Thyroid gland (tissue), 4 donors: ENCODE data around the gene PLEKHH3. TPM values are rescaled to one million over a fixed set of nuclear protein-coding genes. Genes with fewer than 3 reads are reported as not detected.
"Not testable (repeated sequence)": the region's sequence is repeated elsewhere in the genome, so short reads cannot be mapped to it uniquely, and the experiment has no call there.

ENCODE experiments used
- DNase-seq, 2 donors: peaks; one replicate each; pipeline ENCODE4 v3.0.0-alpha.2; 2019
- H3K27ac ChIP-seq, 3 donors: fragments of 200-600 bp; sonication (generic); 1 replicate in 2 of 3; 2 replicates in 1 of 3; pipeline ENCODE4 v1.5.1; 2016 to 2019; ENCODE audit warnings: mild to moderate bottlenecking in 1 of 3, moderate library complexity in 1 of 3
- H3K27me3 ChIP-seq: fragments of 200-600 bp; sonication (generic); one replicate; pipeline ENCODE4 v1.5.1; 2019
- H3K36me3 ChIP-seq, 2 donors: fragments of 200-600 bp; sonication (generic); one replicate each; pipeline ENCODE4 v1.5.1; 2016 to 2019
- H3K4me1 ChIP-seq, 2 donors: fragments of 200-600 bp; sonication (generic); one replicate each; pipeline ENCODE4 v1.5.1; 2017 to 2019
- H3K4me3 ChIP-seq, 3 donors: fragments of 200-600 bp; sonication (generic); replicated peaks in 1 of 3; 1 replicate in 2 of 3; 2 replicates in 1 of 3; pipeline ENCODE4 v1.5.1; 2016; ENCODE audit warnings: mild to moderate bottlenecking in 1 of 3
- H3K9me3 ChIP-seq: fragments of 200-600 bp; sonication (generic); one replicate; pipeline ENCODE4 v1.5.1; 2017
- CTCF ChIP-seq, 6 experiments: fragments of 200-600 bp in 3 of 6; fragments of 450-650 bp in 3 of 6; sonication (generic) in 3 of 6; IDR thresholded peaks; one replicate each; pipeline ENCODE4 v1.5.1; 2016 to 2019; ENCODE audit warnings: antibody characterized with exemption in 6 of 6, mild to moderate bottlenecking in 2 of 6, inconsistent platforms in 1 of 6, moderate library complexity in 1 of 6
- POLR2A ChIP-seq, 2 donors: fragments of 450-650 bp; IDR thresholded peaks; one replicate each; pipeline ENCODE4 v1.6.1; 2017; ENCODE audit warnings: antibody characterized with exemption in 2 of 2, mild to moderate bottlenecking in 2 of 2, moderate library complexity in 1 of 2
- whole genome bisulfite sequencing, 2 donors: methylation state at CpG; one replicate each; pipeline ENCODE4 v1.1.5; 2017; 5-methylcytosine and 5-hydroxymethylcytosine counted together
- intact Hi-C: fragments of 100-400 bp; cut with DNase I; formaldehyde crosslinking; loops from one replicate; pipeline ENCODE4 v1.15.1; 2023
- total RNA-seq, 4 donors: library from RNA; depleted of rRNA; stranded (reverse); fragments of >200 nt; gene quantifications; one replicate each; pipeline ENCODE4 v1.2.3, GENCODE V29; 2016

The PLEKHH3 gene
- total RNA-seq, 4 donors from 2014 or later = 22.0 to 30.4 (median 26.4) TPM

GRCh38 chr17:42632949-42633444 lies 43.8 kb downstream of the PLEKHH3 start:
- H3K36me3 ChIP-seq = no peaks in the 10 kb centered on the region
- H3K9me3 ChIP-seq = no peaks in the 10 kb centered on the region
- H3K4me3 ChIP-seq = no peak overlapping the region
- no peaks in the 10 kb centered on the region for H3K4me1 ChIP-seq
- no peaks in the 10 kb centered on the region for H3K27me3 ChIP-seq
- WGBS, 2 donors = 85 to 89% methylated on average over 9 of the region's 9 CpGs
- intact Hi-C loops = no loop called here
- H3K27ac ChIP-seq = no peak overlapping the region
- no peak for DNase-seq
- no peak for TF ChIP-seq POLR2A (IDR thresholded peaks at IDR 0.05)

GRCh38 chr17:42629411-42630009 lies 47.3 kb downstream of the PLEKHH3 start:
- TF ChIP-seq CTCF (IDR thresholded peaks at IDR 0.05) = no peak
- no peak for TF ChIP-seq POLR2A (IDR thresholded peaks at IDR 0.05)
- Histone ChIP-seq H3K4me3 (no peak overlapping the region), H3K36me3 (no peaks in the 10 kb centered on the region), H3K27me3 (no peaks in the 10 kb centered on the region), H3K4me1 (no peaks in the 10 kb centered on the region), H3K27ac (no peak overlapping the region), H3K9me3 (no peaks in the 10 kb centered on the region)
- DNase-seq = no peak
- WGBS, 2 donors = 76 to 82% methylated on average over 3 of the region's 3 CpGs
- intact Hi-C loops = no loop called here

GRCh38 chr17:42627032-42627764 lies 49.6 kb downstream of the PLEKHH3 start:
- H3K27ac ChIP-seq, H3K4me1 ChIP-seq, DNase-seq, intact Hi-C loops, H3K4me3 ChIP-seq, H3K27me3 ChIP-seq, H3K9me3 ChIP-seq, H3K36me3 ChIP-seq: not testable (repeated sequence)
- 86 to 90% methylated on average over 4 to 6 of the region's 6 CpGs for WGBS, 2 donors

- intact Hi-C loops = no loop called here
- Histone ChIP-seq H3K27me3 (no peaks in the 10 kb centered on the region), H3K4me3 (no peak overlapping the region), H3K27ac (no peak overlapping the region), H3K36me3 (no peaks in the 10 kb centered on the region), H3K9me3 (no peaks in the 10 kb centered on the region), H3K4me1 (no peaks in the 10 kb centered on the region)
- 90 to 93% methylated on average over 7 of the region's 7 CpGs for WGBS, 2 donors
- DNase-seq = no peak
- TF ChIP-seq CTCF (IDR thresholded peaks at IDR 0.05) (no peak), POLR2A (IDR thresholded peaks at IDR 0.05) (no peak)
Observed at GRCh38 chr17:42623732-42624596, 52.8 kb downstream of the PLEKHH3 start.

DNA sequence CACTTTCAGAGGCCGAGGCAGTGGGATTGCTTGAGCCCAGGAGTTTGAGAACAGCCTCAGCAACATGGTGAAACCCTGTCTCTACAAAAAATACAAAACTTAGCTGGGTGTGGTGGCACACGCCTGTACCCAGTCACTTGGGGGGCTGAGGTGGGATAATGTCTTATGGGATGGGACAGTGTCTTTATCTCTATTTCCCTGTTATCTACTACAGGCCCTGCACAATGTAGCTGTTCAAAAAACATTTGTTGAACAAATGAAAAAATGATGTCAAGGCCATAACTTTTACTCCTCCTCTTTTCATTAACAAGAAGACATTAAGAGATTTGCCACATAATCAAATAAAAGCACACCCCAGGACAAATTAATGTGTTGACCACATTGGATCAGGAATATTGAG lies 53.5 kb downstream of the PLEKHH3 start:
- DNase-seq = no peak
- 95% methylated on average over 2 of the region's 2 CpGs for WGBS, 2 donors
- no peaks in the 10 kb centered on the region for H3K9me3 ChIP-seq
- TF ChIP-seq CTCF (IDR thresholded peaks at IDR 0.05) (no peak), POLR2A (IDR thresholded peaks at IDR 0.05) (no peak)
- H3K27me3 ChIP-seq = no peaks in the 10 kb centered on the region
- peaks cover 2 to 5% of the 10 kb centered on the region in 2 donors for H3K4me1 ChIP-seq
- no peak overlapping the region for H3K27ac ChIP-seq
- no peak overlapping the region for H3K4me3 ChIP-seq
- H3K36me3 ChIP-seq = no peaks in the 10 kb centered on the region
- intact Hi-C loops = no loop called here

DNA sequence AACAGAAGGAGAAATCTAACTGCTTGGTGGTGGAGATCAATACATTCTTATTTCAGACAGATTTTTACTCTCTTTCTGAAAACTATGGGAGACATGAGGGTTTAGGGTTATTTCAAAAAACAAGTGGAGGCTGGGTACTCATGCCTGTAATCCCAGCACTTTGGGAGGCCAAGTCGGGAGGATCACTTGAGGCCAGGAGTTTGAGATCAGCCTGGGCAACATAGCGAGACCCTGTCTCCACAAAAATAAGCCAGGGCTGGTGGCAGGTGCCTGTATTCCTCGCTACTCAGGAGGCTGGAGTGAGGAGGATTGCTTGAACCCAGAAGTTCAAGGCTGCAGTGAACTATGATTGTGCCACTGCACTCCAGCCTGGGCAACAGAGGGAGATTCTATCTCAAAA lies 54.8 kb downstream of the PLEKHH3 start:
- H3K9me3 ChIP-seq, intact Hi-C loops, H3K4me1 ChIP-seq, H3K4me3 ChIP-seq, H3K36me3 ChIP-seq, H3K27ac ChIP-seq, H3K27me3 ChIP-seq, DNase-seq: not testable (repeated sequence)
- 90 to 96% methylated on average over 3 of the region's 3 CpGs for WGBS, 2 donors
